Neural progenitor cell (in vitro differentiated cells): Measurements from ENCODE around the gene ZPR1.

Source experiments
- CTCF ChIP-seq: fragments of 200-600 bp; sonication (generic); IDR thresholded peaks from 2 replicates; pipeline ENCODE4 v1.5.1; 2017; ENCODE audit warnings: antibody characterized with exemption, mild to moderate bottlenecking
- EZH2 ChIP-seq: fragments of 200-600 bp; sonication (generic); IDR thresholded peaks from 2 replicates; pipeline ENCODE4 v1.6.1; 2017; ENCODE audit warnings: antibody characterized with exemption, mild to moderate bottlenecking, moderate library complexity
- EZH2phosphoT487 ChIP-seq: fragments of 200-600 bp; sonication (generic); IDR thresholded peaks from 2 replicates; pipeline ENCODE4 v1.6.1; 2017; ENCODE audit warnings: antibody characterized with exemption

- TF ChIP-seq CTCF (no peak), EZH2 (no peak), EZH2phosphoT487 (no peak)
Observed at GRCh38 chr11:116798368-116798767, 10.5 kb upstream of the ZPR1 start.
